CD14-positive monocyte (primary cell): ENCODE results near the gene IPO11. TPM values are rescaled to one million over a fixed set of nuclear protein-coding genes. Genes with fewer than 3 reads are reported as not detected.
A peak's percentile ranks its signal among the peaks of the same experiment; 100 is the strongest.

Source experiments
- DNase-seq, 3 donors: peaks; one replicate each; pipeline ENCODE4 v3.0.0-alpha.2; 2011 to 2022
- H2AFZ ChIP-seq: 2 replicates; pipeline ENCODE4 v1.6.0; 2012; ENCODE audit warnings: mild to moderate bottlenecking, low read depth, low read length, inconsistent platforms; ENCODE audit not compliant: insufficient read depth, poor library complexity, severe bottlenecking
- H3K27ac ChIP-seq, 2 donors: 1 replicate in 1 of 2; 2 replicates in 1 of 2; pipeline ENCODE4 v1.5.1; 2012 to 2013; ENCODE audit warnings: low read length in 2 of 2, control low read depth in 1 of 2, inconsistent platforms in 1 of 2, low read depth in 1 of 2, mild to moderate bottlenecking in 1 of 2
- H3K27me3 ChIP-seq, 2 donors: one replicate each; pipeline versions ENCODE4 v1.6.0 to v1.6.1; 2011 to 2013; ENCODE audit warnings: low read length in 2 of 2; ENCODE audit not compliant: control insufficient read depth in 2 of 2, insufficient read depth in 2 of 2
- H3K36me3 ChIP-seq, 2 donors: replicated peaks in 1 of 2; 1 replicate in 1 of 2; 2 replicates in 1 of 2; pipeline versions ENCODE4 v1.5.1 to v1.6.1; 2012 to 2013; ENCODE audit warnings: low read length in 2 of 2, control low read depth in 1 of 2, inconsistent platforms in 1 of 2, mild to moderate bottlenecking in 1 of 2; ENCODE audit not compliant: insufficient read depth in 2 of 2, control insufficient read depth in 1 of 2
- H3K4me1 ChIP-seq, 2 donors: 1 replicate in 1 of 2; 2 replicates in 1 of 2; pipeline versions ENCODE4 v1.5.1 to v1.6.1; 2012 to 2013; ENCODE audit warnings: low read length in 2 of 2, control low read depth in 1 of 2, inconsistent platforms in 1 of 2, mild to moderate bottlenecking in 1 of 2, moderate library complexity in 1 of 2; ENCODE audit not compliant: insufficient read depth in 2 of 2, control insufficient read depth in 1 of 2
- H3K4me2 ChIP-seq: replicated peaks from 2 replicates; pipeline ENCODE3; 2012; ENCODE audit warnings: low read length, moderate library complexity, mild to moderate bottlenecking; ENCODE audit not compliant: poor library complexity, severe bottlenecking; ENCODE audit errors: extremely low read depth
- H3K4me3 ChIP-seq, 3 experiments: fragments of 200-600 bp in 1 of 3; sonication (generic) in 1 of 3; replicated peaks in 1 of 3; 1 replicate in 2 of 3; 2 replicates in 1 of 3; pipeline ENCODE4 v1.5.1; 2011 to 2013; ENCODE audit warnings: low read length in 3 of 3, mild to moderate bottlenecking in 3 of 3, control low read depth in 2 of 3, low read depth in 2 of 3, inconsistent platforms in 1 of 3, moderate library complexity in 1 of 3
- H3K79me2 ChIP-seq: 2 replicates; pipeline ENCODE4 v1.6.0; 2012; ENCODE audit warnings: mild to moderate bottlenecking, control low read depth, inconsistent platforms, low read length, moderate library complexity; ENCODE audit not compliant: insufficient read depth
- H3K9ac ChIP-seq: 2 replicates; pipeline ENCODE4 v1.6.0; 2017; ENCODE audit warnings: low read length, mild to moderate bottlenecking; ENCODE audit not compliant: insufficient read depth, poor library complexity, severe bottlenecking
- H3K9me3 ChIP-seq, 2 donors: replicated peaks in 1 of 2; 1 replicate in 1 of 2; 2 replicates in 1 of 2; pipeline versions ENCODE4 v1.5.1 to v1.6.1; 2012 to 2013; ENCODE audit warnings: low read length in 2 of 2, control low read depth in 1 of 2; ENCODE audit not compliant: control insufficient read depth in 1 of 2, insufficient read depth in 1 of 2
- H4K20me1 ChIP-seq: 2 replicates; pipeline ENCODE4 v1.6.0; 2012; ENCODE audit warnings: mild to moderate bottlenecking, low read length, control low read depth, moderate library complexity; ENCODE audit not compliant: insufficient read depth
- H3K27ac Mint-ChIP-seq, 7 donors: one replicate each; pipeline ENCODE4 v1.8.0; 2020; ENCODE audit warnings: mild to moderate bottlenecking in 7 of 7, mixed read lengths in 7 of 7, moderate library complexity in 6 of 7, inconsistent platforms in 2 of 7
- H3K27me3 Mint-ChIP-seq, 3 donors: one replicate each; pipeline ENCODE4 v1.8.0; 2021 to 2022; ENCODE audit warnings: low read depth in 3 of 3, mild to moderate bottlenecking in 3 of 3, mixed read lengths in 3 of 3, moderate library complexity in 3 of 3, inconsistent platforms in 1 of 3
- H3K36me3 Mint-ChIP-seq, 2 donors: one replicate each; pipeline ENCODE4 v1.8.0; 2020; ENCODE audit warnings: mixed read lengths in 2 of 2, inconsistent platforms in 1 of 2, mild to moderate bottlenecking in 1 of 2
- H3K4me1 Mint-ChIP-seq: one replicate; pipeline ENCODE4 v1.8.0; 2020; ENCODE audit warnings: mild to moderate bottlenecking, mixed read lengths
- H3K4me3 Mint-ChIP-seq, 2 donors: one replicate each; pipeline ENCODE4 v1.8.0; 2020; ENCODE audit warnings: mild to moderate bottlenecking in 2 of 2, mixed read lengths in 2 of 2, moderate library complexity in 1 of 2
- H3K9me3 Mint-ChIP-seq, 7 donors: one replicate each; pipeline ENCODE4 v1.8.0; 2020 to 2022; ENCODE audit warnings: mixed read lengths in 7 of 7, mild to moderate bottlenecking in 6 of 7, moderate library complexity in 6 of 7, inconsistent platforms in 2 of 7
- WGBS: methylation state at CpG from one replicate; pipeline ENCODE4 v1.1.5; 2013; ENCODE audit warnings: missing lambda C conversion rate; ENCODE audit not compliant: insufficient coverage; 5-methylcytosine and 5-hydroxymethylcytosine counted together
- intact Hi-C, 2 donors: fragments of 100-400 bp; cut with micrococcal nuclease; formaldehyde crosslinking; loops; one replicate each; pipeline versions ENCODE4 v1.15.0 to v1.15.1; 2023
- polyA plus RNA-seq, 3 donors: library from polyadenylated mRNA; depleted of rRNA in 1 of 3; unstranded in 2 of 3; stranded (reverse) in 1 of 3; fragments of 300-500 nt in 2 of 3; fragments of >200 nt in 1 of 3; fragmentation: Illumina TruSeq in 2 of 3; gene quantifications; 1 replicate in 2 of 3; 2 replicates in 1 of 3; pipeline ENCODE4 v1.2.3, GENCODE V29; 2012 to 2021
- TF ChIP-seq, protein P1 (sequence below): fragments of 200-600 bp; IDR thresholded peaks from one replicate; pipeline ENCODE4 v1.8.0; 2022; ENCODE audit warnings: antibody characterized with exemption, mild to moderate bottlenecking

Gene IPO11
- polyA plus RNA-seq, 3 donors: 4.4 to 5.5 (median 5.3) TPM

GRCh38 chr5:62593331-62593730 lies 180.8 kb downstream of the IPO11 start:
- Histone ChIP-seq H3K36me3 (peaks cover 6 to 30% of the 10 kb centered on the region in 2 donors), H3K79me2 (no peaks in the 10 kb centered on the region), H3K9ac (no peak overlapping the region), H3K4me3 (no peak overlapping the region), H3K4me2 (no peak overlapping the region), H3K4me1 (no peaks in the 10 kb centered on the region), H3K27ac (peak overlapping the region in 1 of 2 donors; percentile 62), H2AFZ (no peak overlapping the region), H3K27me3 (no peaks in the 10 kb centered on the region), H3K9me3 (peaks cover 10 to 17% of the 10 kb centered on the region in 2 donors), H4K20me1 (no peaks in the 10 kb centered on the region)
- no peak overlapping the region for H3K4me3 Mint-ChIP-seq
- intact Hi-C loops: no loop called here
- peak overlapping the region in 5 of 7 donors; percentile 74 to 89 (median 86) for H3K27ac Mint-ChIP-seq
- TF ChIP-seq, protein P1, sequence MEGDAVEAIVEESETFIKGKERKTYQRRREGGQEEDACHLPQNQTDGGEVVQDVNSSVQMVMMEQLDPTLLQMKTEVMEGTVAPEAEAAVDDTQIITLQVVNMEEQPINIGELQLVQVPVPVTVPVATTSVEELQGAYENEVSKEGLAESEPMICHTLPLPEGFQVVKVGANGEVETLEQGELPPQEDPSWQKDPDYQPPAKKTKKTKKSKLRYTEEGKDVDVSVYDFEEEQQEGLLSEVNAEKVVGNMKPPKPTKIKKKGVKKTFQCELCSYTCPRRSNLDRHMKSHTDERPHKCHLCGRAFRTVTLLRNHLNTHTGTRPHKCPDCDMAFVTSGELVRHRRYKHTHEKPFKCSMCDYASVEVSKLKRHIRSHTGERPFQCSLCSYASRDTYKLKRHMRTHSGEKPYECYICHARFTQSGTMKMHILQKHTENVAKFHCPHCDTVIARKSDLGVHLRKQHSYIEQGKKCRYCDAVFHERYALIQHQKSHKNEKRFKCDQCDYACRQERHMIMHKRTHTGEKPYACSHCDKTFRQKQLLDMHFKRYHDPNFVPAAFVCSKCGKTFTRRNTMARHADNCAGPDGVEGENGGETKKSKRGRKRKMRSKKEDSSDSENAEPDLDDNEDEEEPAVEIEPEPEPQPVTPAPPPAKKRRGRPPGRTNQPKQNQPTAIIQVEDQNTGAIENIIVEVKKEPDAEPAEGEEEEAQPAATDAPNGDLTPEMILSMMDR: no peak
- peaks cover 4% of the 10 kb centered on the region for H3K4me1 Mint-ChIP-seq
- peaks cover 39 to 50% of the 10 kb centered on the region in 2 donors for H3K36me3 Mint-ChIP-seq
- peaks cover 19 to 28% (median 22%) of the 10 kb centered on the region in 7 donors for H3K9me3 Mint-ChIP-seq
- no CpG with 5 or more reads among the region's 1 CpG for WGBS
- DNase-seq: no peak
- peaks cover 0 to 1% (median 0%) of the 10 kb centered on the region in 3 donors for H3K27me3 Mint-ChIP-seq

- H3K27me3 ChIP-seq: no peaks in the 10 kb centered on the region
- Mint-ChIP-seq H3K9me3 (peaks cover 15 to 28% (median 20%) of the 10 kb centered on the region in 7 donors), H3K4me3 (no peak overlapping the region), H3K27me3 (peaks cover 0 to 1% (median 0%) of the 10 kb centered on the region in 3 donors), H3K36me3 (peaks cover 28 to 39% of the 10 kb centered on the region in 2 donors), H3K4me1 (peaks cover 4% of the 10 kb centered on the region), H3K27ac (peak overlapping the region in 1 of 7 donors; percentile 41)
- H3K36me3 ChIP-seq: peaks cover 6 to 30% of the 10 kb centered on the region in 2 donors
- no peak for DNase-seq
- H3K4me2 ChIP-seq: no peak overlapping the region
- intact Hi-C loops: no loop called here
- no peaks in the 10 kb centered on the region for H3K4me1 ChIP-seq
- H2AFZ ChIP-seq: no peak overlapping the region
- H4K20me1 ChIP-seq: no peaks in the 10 kb centered on the region
- TF ChIP-seq, protein P1: no peak
- H3K27ac ChIP-seq: no peak overlapping the region
- H3K4me3 ChIP-seq: no peak overlapping the region
- 100% methylated on average over 2 of the region's 3 CpGs for WGBS
- H3K79me2 ChIP-seq: no peaks in the 10 kb centered on the region
- H3K9ac ChIP-seq: no peak overlapping the region
- peaks cover 10 to 17% of the 10 kb centered on the region in 2 donors for H3K9me3 ChIP-seq
Measured at GRCh38 chr5:62594364-62594984, 181.9 kb downstream of the IPO11 start.
